GM19397 (cell line): Measurements from ENCODE around the gene FADS2.

Source experiments
- ATAC-seq: cut with Tn5 transposase; IDR thresholded peaks from one replicate; pipeline ENCODE4 v1.9.1; 2021; ENCODE audit warnings: mild to moderate bottlenecking, moderate library complexity; ENCODE audit not compliant: unreplicated experiment

The FADS2 gene

DNA sequence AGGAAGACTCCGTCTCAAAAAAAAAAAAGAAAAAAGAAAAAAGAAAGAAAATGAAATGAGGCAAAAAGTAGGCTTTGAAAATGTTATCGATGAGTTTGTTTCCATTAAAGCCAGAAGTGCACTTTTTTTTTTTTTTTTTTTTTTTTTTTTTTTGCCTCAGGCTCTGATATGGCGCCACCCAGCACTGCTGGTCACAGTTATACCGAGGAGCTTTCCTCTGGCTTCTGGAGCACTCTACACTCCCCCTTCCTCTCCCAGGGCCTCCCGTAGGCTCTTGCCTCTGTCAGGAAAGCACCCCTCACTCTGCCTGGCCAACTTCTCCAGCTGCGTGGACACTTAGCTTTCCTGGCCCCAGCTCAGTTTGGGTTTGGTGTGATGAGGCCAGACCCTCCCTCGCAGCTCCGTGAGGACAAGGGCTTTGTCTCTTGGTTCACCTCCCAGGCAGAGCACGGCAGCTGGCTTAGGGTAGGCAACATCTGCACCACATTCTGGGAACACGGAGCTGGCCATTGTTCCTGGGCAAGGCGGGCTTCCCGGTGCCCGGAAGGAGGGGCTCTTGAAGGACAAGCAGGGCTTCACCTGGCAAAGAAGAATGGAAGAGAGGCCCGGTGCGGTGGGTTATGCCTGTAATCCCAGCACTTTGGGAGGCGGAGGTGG lies 16.9 kb downstream of the FADS2 start:
- no peak for ATAC-seq

DNA sequence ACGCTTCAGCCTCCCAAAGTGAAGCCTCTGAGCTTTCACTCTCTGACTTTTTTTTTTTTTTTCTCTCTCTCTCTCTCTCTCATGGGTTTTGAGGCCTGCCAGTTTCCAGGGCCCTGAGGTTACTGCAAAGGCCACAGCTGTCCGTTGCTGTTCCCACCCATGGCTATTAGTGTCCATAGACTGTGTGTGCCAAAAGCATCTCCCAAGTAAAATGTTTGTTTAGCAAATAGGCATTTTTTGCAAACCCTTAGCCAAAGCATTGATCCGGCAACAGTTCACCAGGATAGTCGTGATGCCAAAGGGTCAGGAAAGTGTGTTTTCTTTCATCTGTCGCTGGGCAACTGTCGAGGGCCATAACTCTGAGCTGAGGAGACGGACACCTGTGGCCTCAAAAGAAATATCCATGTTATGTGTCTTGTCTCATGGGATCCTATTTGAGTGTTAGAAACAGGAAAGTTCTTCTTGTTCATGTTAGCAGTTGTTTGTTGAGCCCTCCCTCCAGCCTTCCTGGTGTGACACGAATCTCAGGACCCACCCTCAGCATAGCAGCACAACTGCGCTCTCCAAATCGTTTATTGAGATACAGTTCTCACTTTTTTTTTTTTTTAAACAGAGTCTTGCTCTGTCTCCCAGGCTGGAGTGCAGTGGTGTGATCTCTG lies 18.4 kb downstream of the FADS2 start:
- no peak for ATAC-seq

DNA sequence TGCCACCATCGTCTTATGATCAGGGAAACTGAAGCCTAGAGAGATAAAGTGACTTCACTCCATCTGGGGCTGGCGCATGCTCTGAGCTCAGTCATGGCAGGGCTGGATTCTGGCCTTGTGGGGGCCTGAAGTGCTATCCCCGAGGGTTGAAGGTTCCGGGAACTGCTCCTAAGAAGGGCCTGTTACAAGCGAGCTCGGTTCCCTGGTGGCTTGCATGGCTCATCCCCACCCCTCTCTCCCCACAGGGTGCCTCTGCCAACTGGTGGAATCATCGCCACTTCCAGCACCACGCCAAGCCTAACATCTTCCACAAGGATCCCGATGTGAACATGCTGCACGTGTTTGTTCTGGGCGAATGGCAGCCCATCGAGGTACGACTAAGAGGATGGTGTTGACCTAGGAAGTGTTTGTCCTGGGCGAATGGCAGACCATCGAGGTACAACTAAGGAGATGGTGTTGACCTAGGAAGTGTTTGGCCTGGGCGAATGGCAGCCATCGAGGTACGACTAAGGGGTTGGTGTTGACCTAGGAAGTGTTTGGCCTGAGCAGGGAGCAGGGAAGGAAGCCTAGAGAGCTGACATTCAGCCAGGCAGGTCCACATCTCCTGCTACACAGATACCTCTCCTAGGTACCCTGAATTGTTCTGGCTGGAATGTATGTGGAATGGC lies 19.9 kb downstream of the FADS2 start:
- no peak for ATAC-seq

DNA sequence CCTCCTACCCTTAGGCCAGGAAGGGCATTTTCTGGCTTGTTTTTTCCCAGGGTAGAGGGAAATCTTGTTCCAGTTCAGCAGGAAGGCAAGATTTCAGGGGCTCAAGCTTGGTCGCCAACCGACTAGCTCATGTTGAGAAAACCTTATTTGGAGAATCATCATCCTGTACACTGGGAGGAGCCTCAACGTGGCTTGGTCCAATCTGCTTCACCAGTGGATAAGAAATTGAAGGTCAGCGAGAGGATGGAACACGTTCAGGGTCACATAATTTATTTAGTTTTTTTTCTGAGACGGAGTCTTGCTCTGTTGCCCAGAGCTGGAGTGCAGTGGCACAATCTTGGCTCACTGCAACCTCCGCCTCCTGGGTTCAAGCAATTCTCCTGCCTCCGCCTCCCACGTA lies 20.5 kb downstream of the FADS2 start:
- ATAC-seq: no peak

DNA sequence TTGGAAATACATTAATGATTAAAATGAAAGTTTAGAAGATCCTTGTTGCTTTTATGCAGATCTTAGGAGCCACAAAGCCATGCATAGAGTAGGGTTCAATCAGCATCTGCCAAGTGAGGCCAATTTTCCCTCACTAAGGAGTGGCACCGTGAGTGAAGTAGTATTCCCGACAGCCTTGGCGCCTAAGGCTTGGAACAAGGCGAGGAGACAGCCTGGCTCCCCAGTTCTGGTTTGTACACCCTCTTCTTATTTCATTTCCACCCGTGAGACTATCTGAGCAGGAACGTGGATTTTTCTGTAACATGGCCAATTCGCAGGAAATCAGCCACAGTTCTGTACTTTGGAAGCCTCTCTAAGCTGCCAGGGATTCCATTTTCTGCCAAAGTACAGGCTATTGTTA lies 22.6 kb downstream of the FADS2 start:
- no peak for ATAC-seq

DNA sequence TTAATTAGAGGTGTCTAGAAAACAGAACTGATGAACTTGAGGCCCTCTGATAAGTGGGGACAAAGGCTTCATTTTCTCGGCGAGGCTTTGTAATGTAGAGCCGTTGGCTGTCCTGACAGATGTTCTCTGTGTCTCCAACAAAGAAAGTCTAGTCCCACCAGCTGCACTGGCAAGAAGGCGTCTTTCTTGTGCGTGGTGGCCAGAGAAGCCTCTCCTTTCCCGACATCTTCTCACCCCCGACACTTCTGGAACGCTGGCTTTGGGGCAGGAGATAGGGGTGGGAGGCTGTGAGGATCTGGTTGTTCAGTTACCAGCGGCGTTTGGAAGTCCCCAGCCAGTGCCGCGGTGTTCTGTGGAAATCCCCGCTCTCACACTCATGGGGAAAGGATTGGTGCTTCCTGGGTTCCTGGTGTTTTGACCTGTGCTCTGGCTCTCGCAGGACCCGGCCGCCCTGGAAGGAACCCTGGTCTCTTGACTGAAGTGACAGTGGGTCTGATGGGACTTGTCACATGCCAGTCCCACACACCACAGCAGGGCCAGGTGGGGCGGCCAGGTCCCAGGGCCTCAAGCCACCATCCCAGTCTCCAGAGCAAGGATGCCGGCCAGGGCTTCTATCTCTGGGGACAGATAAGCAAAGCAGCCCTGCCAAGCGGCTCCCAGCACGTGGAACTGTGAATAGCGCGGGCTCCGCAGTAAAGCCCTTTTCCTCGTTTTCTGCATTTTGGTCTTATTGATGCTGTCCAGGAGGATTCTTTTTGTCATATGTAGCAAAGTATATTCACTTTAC lies 23.2 kb downstream of the FADS2 start:
- ATAC-seq: no peak

DNA sequence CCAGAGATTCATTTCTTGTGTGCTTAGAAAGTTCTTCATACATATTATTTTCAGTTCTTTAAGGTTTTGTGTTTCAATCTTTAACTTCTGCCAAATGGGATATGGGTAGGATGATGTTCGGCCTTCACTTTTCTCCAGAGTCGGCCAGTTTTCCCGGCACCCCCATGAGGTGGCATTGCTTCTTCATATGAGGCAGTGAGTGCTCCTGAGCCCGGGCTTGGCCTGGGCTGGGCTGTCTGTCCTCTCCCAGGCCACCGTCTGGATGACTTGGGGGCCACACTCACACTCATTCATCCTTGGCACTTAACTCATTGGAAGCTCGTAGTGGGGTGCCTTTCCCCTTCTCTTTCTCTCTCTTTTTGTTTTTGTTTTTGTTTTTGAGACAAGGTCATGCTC lies 23.8 kb downstream of the FADS2 start:
- no peak for ATAC-seq

DNA sequence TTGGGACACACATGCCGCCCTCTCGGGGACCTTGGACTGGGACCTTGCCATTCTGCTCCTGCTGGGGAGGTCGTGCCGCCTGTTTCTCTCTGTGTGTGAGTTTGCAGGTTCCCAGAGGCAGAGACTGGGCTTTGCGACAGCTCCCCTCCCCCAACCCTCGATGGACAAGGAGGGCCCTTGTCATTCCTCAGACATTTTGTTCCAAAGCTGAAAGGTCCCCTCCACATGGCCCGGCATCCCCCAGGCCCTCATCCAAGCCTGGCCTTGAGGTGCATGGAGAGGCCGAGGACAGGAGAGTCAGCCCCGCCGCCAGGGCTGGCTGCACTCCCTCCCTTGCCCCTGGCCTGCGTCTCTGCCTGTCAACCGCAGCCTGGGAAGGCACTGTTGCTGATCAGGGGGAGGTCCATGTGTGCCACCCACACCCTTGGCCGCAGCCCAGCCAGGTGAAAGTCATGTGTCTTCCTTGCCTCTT lies 25.6 kb downstream of the FADS2 start:
- no peak for ATAC-seq

DNA sequence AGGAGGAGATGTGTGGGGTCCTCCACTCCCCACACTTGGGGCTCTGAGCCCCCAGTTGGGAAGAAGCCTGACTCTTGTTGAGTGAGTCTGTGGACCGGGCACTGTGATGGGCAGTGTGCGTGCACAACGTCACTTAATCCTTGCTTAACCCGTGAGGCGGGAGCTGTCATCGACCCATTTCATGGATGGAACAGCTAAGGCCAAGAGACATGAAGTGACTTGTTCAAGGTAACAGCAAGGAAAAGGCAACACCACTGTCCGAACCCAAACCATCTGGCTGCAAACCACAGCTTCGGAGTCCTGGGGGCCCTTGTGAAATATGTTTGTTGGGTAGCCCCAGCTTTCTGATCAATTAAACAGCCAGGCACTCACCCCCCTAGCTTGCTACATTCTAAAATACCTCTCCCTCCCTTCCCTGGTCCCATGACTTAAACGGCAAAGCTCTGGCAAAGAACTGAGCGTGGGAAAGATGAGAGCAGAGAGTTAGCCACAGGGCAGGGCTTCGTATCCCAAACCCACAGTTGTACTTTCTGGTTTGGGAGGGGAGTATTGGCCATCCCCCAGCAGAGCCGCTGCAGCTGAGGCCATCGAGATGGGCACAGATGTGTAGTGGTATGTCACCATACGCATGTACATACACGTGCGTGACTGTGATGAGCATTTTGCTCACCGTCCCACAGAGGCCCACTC lies 26.3 kb downstream of the FADS2 start:
- no peak for ATAC-seq

DNA sequence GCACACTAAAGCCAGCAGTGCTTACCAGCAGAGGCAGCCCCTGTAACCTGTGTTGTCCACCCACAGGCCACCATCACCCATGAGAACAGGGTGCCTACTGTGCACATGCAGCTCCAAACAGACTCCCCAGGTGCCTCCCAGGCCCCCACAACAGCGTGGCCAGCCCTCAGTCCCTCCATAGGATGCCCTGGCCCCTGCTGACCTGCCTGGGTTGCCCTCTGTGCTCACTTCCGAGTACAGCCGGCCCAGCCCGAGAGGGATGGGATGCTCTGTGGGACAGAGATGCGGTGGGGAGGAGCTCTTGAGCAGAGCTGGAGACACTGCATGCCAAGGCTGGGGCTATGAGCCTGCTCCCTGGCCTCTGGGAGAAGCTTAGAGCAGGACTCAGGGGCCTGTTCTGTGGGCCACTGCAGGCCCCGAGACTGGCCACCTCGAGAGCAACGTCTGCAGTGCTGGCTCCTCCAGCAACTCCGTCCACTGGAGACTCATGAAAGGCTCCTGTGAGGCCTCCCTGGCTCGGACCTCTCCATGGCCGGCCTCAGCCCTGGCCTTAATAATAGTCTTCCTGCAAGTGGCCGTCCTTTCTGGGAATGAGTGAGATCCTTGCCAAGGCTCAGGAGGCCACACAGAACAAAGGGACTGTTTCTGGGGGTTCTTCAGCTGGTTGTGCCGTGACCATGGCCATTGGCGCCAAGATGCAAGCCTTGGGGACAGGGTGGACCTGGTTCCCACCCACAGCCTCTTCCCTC lies 27.0 kb downstream of the FADS2 start:
- no peak for ATAC-seq

DNA sequence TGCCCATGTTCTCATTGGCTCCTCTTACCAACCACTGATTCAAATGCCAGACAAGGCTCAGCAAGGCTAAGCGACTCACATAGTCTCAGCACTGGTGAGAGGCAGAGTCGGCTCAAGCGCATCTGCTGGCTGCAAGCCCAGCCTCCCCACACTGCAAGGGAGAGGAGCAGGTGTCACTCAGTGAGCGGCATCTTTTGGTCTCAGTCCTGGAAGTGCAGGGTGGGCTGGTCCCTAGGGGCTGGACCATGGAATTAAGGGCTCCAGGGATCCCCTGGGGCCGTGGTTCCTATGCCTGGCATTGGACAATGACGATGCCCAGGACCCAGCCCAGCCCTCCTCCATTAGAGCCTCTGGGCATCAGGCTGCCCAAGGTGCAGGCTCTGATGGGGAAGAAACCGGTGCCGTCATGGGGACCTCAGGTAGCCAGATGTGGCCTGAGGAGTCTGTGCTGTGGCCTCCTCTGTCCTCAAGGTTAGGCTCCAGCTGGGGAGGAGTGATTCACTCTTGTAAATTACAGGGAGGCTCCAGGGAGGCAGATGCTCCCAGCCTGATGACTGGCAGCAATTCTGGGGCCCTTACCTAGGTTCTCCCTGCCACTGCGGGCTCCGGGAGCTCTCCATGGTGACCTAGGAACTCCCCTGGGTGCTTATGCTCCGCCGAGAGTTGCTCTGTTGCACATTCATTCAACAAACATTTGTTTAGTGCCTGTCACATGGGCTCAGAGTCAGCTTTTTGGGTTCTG lies 28.0 kb downstream of the FADS2 start:
- ATAC-seq: no peak

DNA sequence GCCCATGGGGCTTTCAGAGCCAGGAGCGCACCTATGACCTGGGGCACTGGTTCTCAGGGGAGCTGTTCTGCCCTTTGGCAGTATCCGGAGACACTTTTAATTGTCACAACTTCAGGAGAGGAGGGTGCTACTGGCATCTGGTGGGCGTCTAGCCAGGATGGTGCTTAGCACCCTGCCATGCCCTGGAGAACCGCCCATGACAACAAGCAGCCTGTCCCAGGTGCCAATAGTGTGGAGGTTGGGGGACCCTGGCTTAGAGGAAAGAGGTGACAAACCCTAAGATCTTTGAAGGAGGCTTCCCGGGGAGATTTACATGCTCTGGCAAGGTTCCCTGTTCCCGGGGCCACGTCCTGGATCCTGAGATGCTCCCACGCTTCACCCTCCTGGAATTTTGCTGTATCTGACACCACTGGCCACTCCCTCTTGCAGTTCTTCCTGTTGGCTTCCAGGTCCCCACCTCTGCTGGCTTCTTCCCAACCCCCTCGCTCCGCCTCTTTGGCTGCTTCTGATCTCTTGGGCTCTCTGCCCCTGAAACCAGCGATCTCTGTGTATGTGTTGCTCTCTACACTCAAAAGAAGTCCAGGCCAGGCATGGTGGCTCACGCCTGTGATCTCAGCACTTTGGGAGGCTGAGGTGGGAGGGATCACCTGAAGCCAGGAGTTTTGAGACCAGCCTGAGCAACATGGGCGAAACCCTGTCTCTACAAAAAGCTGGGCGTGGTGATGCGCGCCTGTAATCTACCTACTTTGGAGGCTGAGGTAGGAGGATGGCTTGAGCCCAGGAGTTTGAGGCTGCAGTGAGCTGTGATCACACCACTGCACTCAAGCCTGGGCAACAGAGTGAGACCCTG lies 32.2 kb downstream of the FADS2 start:
- no peak for ATAC-seq

DNA sequence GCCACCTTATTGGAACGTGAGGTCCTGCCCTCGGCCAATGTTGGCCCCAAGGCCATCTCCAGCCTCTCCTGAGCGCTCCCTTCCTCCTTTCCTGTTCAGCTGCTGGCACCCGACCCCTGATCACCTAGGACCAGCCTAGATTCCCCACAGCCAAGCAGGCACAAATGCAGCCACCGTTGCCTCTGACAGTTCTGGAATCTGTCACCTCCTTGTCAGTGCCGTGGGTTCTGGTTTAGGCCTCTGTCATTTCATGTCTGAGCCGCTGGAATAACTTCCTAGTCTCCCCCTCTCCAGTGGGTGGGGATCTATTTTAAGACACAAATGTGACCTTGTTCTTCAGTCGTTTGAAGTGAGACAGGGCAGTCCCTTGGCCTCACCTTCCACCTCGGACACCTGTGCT lies 33.5 kb downstream of the FADS2 start:
- no peak for ATAC-seq

DNA sequence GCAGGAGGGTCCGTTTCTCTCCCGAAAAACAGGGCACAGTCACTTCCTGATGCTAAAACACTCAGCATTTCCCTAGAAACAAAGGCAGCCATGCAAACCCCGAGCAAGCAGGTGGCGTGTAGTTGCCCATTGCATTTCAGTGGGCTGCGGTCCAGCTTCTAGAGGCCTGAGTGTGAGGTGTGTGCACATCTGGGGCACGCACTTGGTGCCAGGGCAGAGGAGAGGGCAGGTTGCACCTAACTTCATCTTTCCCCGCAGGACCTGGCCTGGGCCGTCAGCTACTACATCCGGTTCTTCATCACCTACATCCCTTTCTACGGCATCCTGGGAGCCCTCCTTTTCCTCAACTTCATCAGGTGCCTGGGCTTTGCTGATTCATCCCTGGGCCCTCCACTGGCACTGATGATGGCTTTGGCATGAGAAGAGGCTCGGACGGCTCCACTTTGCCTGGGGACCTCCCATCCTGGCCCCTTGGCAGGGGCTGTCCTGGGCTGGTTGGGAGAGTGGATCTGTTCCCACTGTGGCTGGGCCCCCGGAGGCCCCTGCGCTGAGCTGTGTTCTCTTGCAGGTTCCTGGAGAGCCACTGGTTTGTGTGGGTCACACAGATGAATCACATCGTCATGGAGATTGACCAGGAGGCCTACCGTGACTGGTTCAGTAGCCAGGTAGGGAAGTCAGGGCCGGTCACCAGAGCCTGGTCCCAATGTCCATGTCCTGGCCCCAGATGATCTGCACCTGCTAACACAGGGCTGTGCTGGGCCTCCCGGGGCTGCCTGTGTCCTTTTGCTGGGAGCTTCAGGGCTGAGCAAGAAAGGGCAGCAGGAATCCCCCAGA lies 34.8 kb downstream of the FADS2 start:
- ATAC-seq: no peak

DNA sequence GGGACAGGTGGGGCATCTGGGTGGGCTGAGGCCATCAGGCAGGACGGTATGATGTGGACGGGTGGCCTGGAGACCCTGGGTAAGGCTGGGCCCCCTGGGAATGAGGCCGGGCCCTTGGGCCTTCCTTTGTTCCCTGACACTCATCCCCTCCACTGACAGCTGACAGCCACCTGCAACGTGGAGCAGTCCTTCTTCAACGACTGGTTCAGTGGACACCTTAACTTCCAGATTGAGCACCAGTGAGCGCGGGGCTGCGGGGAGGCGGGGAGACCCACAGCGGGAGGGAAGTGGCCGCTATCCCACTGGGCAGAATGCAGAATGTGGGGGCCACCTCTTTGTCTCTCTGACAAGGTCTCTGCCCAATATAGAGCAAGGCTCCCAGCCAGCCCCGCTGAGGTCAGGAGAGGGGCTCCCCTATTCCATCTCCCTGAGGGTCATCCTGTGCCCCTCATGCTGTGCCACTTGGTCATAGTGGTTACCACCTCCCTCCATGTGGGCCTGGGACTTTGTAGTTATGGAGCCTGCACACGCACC lies 35.5 kb downstream of the FADS2 start:
- no peak for ATAC-seq

DNA sequence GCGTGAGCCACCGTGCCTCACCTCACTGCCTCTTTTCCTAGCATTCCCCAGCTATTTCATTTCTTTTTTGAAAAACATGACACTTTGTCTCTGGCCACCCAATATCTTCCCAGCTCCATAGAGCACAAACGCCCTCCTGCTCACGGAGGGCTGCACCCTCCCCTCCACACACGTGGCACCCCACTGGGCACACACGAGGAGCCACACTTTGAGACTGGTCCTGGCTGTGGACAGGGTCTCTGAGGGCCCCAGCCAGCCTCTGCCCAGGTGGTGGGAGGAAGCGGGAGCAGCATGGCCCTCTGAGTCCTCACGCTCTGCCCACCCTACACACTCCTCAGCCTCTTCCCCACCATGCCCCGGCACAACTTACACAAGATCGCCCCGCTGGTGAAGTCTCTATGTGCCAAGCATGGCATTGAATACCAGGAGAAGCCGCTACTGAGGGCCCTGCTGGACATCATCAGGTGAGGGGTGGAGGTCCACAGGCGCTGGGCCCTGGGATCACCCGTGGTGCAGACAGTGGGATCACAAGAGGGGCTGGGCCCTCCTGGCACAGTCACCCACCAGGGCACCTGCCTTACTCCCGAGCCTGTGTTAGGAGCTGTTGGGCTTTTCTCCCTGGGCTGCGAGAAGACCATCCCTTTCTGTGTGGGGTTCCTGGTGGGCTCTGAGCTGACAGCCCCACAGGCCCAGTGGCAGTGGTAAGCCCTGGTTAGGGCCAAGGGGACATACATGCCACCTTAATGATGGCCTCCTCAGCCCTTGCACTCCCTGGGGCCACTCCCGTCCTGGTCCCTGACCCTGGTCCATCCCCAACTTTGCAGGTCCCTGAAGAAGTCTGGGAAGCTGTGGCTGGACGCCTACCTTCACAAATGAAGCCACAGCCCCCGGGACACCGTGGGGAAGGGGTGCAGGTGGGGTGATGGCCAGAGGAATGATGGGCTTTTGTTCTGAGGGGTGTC lies 37.0 kb downstream of the FADS2 start:
- ATAC-seq: no peak
